AG04450 (cell line): ENCODE measurements around the gene GGTLC3. TPM values are rescaled to one million over a fixed set of nuclear protein-coding genes. Genes with fewer than 3 reads are reported as not detected.
"Not testable (repeated sequence)": the region's sequence is repeated elsewhere in the genome, so short reads cannot be mapped to it uniquely, and the experiment has no call there.

Experiments
- CTCF ChIA-PET: fragments of 300-600, 350-600 bp; formaldehyde crosslinking; extraction: SDS; loops from one replicate; lab custom pipeline; 2022; ENCODE audit warnings: antibody characterized with exemption, inconsistent platforms; lab: Charles Lee
- POLR2A ChIA-PET: fragments of 350-600 bp; formaldehyde crosslinking; extraction: SDS; loops from one replicate; lab custom pipeline; 2021; ENCODE audit warnings: antibody characterized with exemption, inconsistent platforms; lab: Yijun Ruan, JAX
- DNase-seq: peaks from one replicate; pipeline ENCODE4 v3.0.0-alpha.2; 2011; ENCODE audit warnings: low read depth, low spot score
- H3K27ac ChIP-seq: one replicate; pipeline ENCODE4 v1.5.1; 2012; ENCODE audit warnings: low read depth, low read length, control low read depth
- H3K27me3 ChIP-seq: one replicate; pipeline ENCODE4 v1.6.0; 2012; ENCODE audit warnings: low read length; ENCODE audit not compliant: control insufficient read depth, insufficient read depth
- H3K4me3 ChIP-seq: 2 replicates; pipeline ENCODE4 v1.5.1; 2011; ENCODE audit warnings: mild to moderate bottlenecking, low read depth, low read length, control low read depth
- H3K9me3 ChIP-seq: 2 replicates; pipeline ENCODE4 v1.5.1; 2012; ENCODE audit warnings: low read length; ENCODE audit not compliant: control insufficient read depth, insufficient read depth
- polyA plus RNA-seq: library from polyadenylated mRNA; depleted of rRNA; stranded (reverse); fragments of >200 nt; gene quantifications from 2 replicates; pipeline ENCODE4 v1.2.3, GENCODE V29; 2011; rRNA removed

Gene GGTLC3
- polyA plus RNA-seq, 1 experiment = not detected

GRCh38 chr22:18496227-18496626 is 21.7 kb downstream of the GGTLC3 start:
- DNase-seq, H3K9me3 ChIP-seq, H3K27me3 ChIP-seq, CTCF ChIA-PET, POLR2A ChIA-PET, H3K27ac ChIP-seq, H3K4me3 ChIP-seq: not testable (repeated sequence)

Other genes with a start within 250 kb of the GGTLC3 start
- gene TMEM191B, start 9.6 kb upstream of the GGTLC3 start, polyA plus RNA-seq = 0.19 and 0.40 TPM in 2 replicates
- gene RIMBP3, start 93.8 kb upstream of the GGTLC3 start, polyA plus RNA-seq = 0.19 and 0.26 TPM in 2 replicates